ENCODE results near the gene SLC4A2. TPM values are rescaled to one million over a fixed set of nuclear protein-coding genes. Genes with fewer than 3 reads are reported as not detected.

Gene SLC4A2
- total RNA-seq, 1 donor from 2014 or later, result 35.9 TPM

- ATAC-seq, result no peak
Measured at GRCh38 chr7:151064993-151065392, 5.6 kb downstream of the SLC4A2 start.

- ATAC-seq, result no peak
Measured at GRCh38 chr7:151065516-151065915, 6.1 kb downstream of the SLC4A2 start.

- no peak for ATAC-seq
Measured at GRCh38 chr7:151066273-151066974, 7.0 kb downstream of the SLC4A2 start.

GRCh38 chr7:151068069-151068773 lies 8.8 kb downstream of the SLC4A2 start:
- ATAC-seq, result no peak

- peak; percentile 10 for ATAC-seq
Measured at GRCh38 chr7:151069841-151070573, 10.6 kb downstream of the SLC4A2 start.

- no peak for ATAC-seq
Measured at GRCh38 chr7:151070574-151070960, 11.2 kb downstream of the SLC4A2 start.

GRCh38 chr7:151071032-151071866 lies 11.9 kb downstream of the SLC4A2 start:
- no peak for ATAC-seq

GRCh38 chr7:151073990-151074389 lies 14.6 kb downstream of the SLC4A2 start:
- ATAC-seq, result no peak

- ATAC-seq, result no peak
Measured at GRCh38 chr7:151074817-151075661, 15.7 kb downstream of the SLC4A2 start.

GRCh38 chr7:151075662-151075971 lies 16.2 kb downstream of the SLC4A2 start:
- no peak for ATAC-seq

- no peak for ATAC-seq
Measured at GRCh38 chr7:151075978-151076426, 16.6 kb downstream of the SLC4A2 start.

GRCh38 chr7:151076863-151077704 lies 17.7 kb downstream of the SLC4A2 start:
- ATAC-seq, result no peak

- no peak for ATAC-seq
Measured at GRCh38 chr7:151077705-151078232, 18.4 kb downstream of the SLC4A2 start.

- no peak for ATAC-seq
Measured at GRCh38 chr7:151078233-151079040, 19.0 kb downstream of the SLC4A2 start.

GRCh38 chr7:151079199-151079910 lies 20.0 kb downstream of the SLC4A2 start:
- no peak for ATAC-seq

- ATAC-seq, result peak; percentile 45
Measured at GRCh38 chr7:151080067-151080521, 20.7 kb downstream of the SLC4A2 start.

- ATAC-seq, result peak; percentile 83
Measured at GRCh38 chr7:151080522-151081169, 21.3 kb downstream of the SLC4A2 start, which contains the start of gene FASTK. FASTK (minus strand) TSS chr7:151080809; CDS start chr7:151080766, 43 bp downstream.

Measured in esophagus mucosa (tissue), 1 donor.